Measurements from ENCODE around the gene SOBP.

DNA sequence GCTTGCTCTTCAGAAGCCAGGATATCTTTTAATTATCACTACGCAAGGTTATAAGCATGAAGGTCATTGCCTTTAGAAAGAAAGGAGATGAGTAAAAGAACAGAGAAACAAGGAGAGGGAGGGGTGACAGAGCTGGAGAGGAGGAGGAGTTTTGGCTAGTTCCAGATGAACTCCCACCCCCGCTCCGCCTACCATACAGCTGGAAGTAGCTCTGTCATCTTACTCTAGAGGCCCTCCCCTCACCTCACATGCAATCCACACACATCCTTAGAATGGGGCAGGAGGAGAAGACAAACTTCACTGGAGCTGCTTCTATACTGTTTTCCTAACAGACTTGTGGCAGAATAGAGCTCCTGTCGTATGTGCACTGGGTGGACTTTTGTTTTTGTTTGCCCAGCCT lies 189.5 kb downstream of the SOBP start:
- TF ChIP-seq, protein P1, sequence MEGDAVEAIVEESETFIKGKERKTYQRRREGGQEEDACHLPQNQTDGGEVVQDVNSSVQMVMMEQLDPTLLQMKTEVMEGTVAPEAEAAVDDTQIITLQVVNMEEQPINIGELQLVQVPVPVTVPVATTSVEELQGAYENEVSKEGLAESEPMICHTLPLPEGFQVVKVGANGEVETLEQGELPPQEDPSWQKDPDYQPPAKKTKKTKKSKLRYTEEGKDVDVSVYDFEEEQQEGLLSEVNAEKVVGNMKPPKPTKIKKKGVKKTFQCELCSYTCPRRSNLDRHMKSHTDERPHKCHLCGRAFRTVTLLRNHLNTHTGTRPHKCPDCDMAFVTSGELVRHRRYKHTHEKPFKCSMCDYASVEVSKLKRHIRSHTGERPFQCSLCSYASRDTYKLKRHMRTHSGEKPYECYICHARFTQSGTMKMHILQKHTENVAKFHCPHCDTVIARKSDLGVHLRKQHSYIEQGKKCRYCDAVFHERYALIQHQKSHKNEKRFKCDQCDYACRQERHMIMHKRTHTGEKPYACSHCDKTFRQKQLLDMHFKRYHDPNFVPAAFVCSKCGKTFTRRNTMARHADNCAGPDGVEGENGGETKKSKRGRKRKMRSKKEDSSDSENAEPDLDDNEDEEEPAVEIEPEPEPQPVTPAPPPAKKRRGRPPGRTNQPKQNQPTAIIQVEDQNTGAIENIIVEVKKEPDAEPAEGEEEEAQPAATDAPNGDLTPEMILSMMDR (IDR thresholded peaks at IDR 0.05) = no peak
- no peak for TF ChIP-seq POLR2A (IDR thresholded peaks at IDR 0.05)

Measured in thyroid gland (tissue), 4 donors.